Activated naive CD8-positive, alpha-beta T cell treated with anti-CD3 and anti-CD28 coated beads for 36 hours (primary cell): ENCODE results near the gene LRRC59. TPM values are rescaled to one million over a fixed set of nuclear protein-coding genes. Genes with fewer than 3 reads are reported as not detected.

Experiments
- DNase-seq: peaks from one replicate; pipeline ENCODE4 v3.0.0; 2021
- H3K27ac Mint-ChIP-seq: one replicate; pipeline ENCODE4 v1.8.0; 2022; ENCODE audit warnings: mild to moderate bottlenecking, moderate library complexity, mixed read lengths
- H3K27me3 Mint-ChIP-seq: one replicate; pipeline ENCODE4 v1.8.0; 2022; ENCODE audit warnings: mild to moderate bottlenecking, mixed read lengths
- H3K36me3 Mint-ChIP-seq: one replicate; pipeline ENCODE4 v1.8.0; 2021; ENCODE audit warnings: mild to moderate bottlenecking, mixed read lengths
- H3K4me1 Mint-ChIP-seq: one replicate; pipeline ENCODE4 v1.8.0; 2021; ENCODE audit warnings: mixed read lengths
- H3K4me3 Mint-ChIP-seq: one replicate; pipeline ENCODE4 v1.8.0; 2022; ENCODE audit warnings: mild to moderate bottlenecking, moderate library complexity, mixed read lengths
- H3K9me3 Mint-ChIP-seq: one replicate; pipeline ENCODE4 v1.8.0; 2022; ENCODE audit warnings: mixed read lengths
- total RNA-seq, 2 experiments: library from RNA; stranded (reverse); gene quantifications; one replicate each; pipeline ENCODE4 v1.2.3, GENCODE V29; 2021

LRRC59 gene
- total RNA-seq, 2 experiments from 2014 or later: 110 to 112 TPM

- Mint-ChIP-seq H3K27me3 (no peaks in the 10 kb centered on the region), H3K36me3 (peaks cover 14% of the 10 kb centered on the region), H3K9me3 (no peaks in the 10 kb centered on the region), H3K27ac (no peak overlapping the region), H3K4me1 (no peaks in the 10 kb centered on the region), H3K4me3 (no peak overlapping the region)
- no peak for DNase-seq
Observed at GRCh38 chr17:50380369-50381259, 16.7 kb downstream of the LRRC59 start.

GRCh38 chr17:50379351-50380132, 17.8 kb downstream of the LRRC59 start:
- no peaks in the 10 kb centered on the region for H3K27me3 Mint-ChIP-seq
- no peak overlapping the region for H3K27ac Mint-ChIP-seq
- DNase-seq: no peak
- H3K4me1 Mint-ChIP-seq: no peaks in the 10 kb centered on the region
- peaks cover 10% of the 10 kb centered on the region for H3K36me3 Mint-ChIP-seq
- H3K4me3 Mint-ChIP-seq: no peak overlapping the region
- no peaks in the 10 kb centered on the region for H3K9me3 Mint-ChIP-seq

- no peaks in the 10 kb centered on the region for H3K27me3 Mint-ChIP-seq
- no peaks in the 10 kb centered on the region for H3K9me3 Mint-ChIP-seq
- peaks cover 29% of the 10 kb centered on the region for H3K36me3 Mint-ChIP-seq
- H3K27ac Mint-ChIP-seq: no peak overlapping the region
- peaks cover 14% of the 10 kb centered on the region for H3K4me1 Mint-ChIP-seq
- no peak overlapping the region for H3K4me3 Mint-ChIP-seq
- no peak for DNase-seq
Observed at GRCh38 chr17:50375858-50376538, 21.3 kb downstream of the LRRC59 start.

GRCh38 chr17:50373705-50374104, 23.6 kb downstream of the LRRC59 start:
- DNase-seq: no peak
- peaks cover 17% of the 10 kb centered on the region for H3K4me1 Mint-ChIP-seq
- no peaks in the 10 kb centered on the region for H3K9me3 Mint-ChIP-seq
- peaks cover 21% of the 10 kb centered on the region for H3K36me3 Mint-ChIP-seq
- peak overlapping the region; percentile 100 for H3K27ac Mint-ChIP-seq
- peak overlapping the region; percentile 98 for H3K4me3 Mint-ChIP-seq
- H3K27me3 Mint-ChIP-seq: no peaks in the 10 kb centered on the region

- H3K36me3 Mint-ChIP-seq: peaks cover 26% of the 10 kb centered on the region
- peak within 1 kb of the TSS; percentile 98 for H3K4me3 Mint-ChIP-seq
Observed at GRCh38 chr17:50372758-50373556, 24.4 kb downstream of the LRRC59 start, which contains the start of the genes EME1 and MRPL27. TSS of gene EME1 (plus strand) at chr17:50373229. CDS start at chr17:50375209, 1,980 bp downstream. TSS of gene MRPL27 (minus strand) at chr17:50373184. CDS start at chr17:50373170, 14 bp downstream.

GRCh38 chr17:50372222-50372757, 25.0 kb downstream of the LRRC59 start:
- Mint-ChIP-seq H3K4me1 (peaks cover 17% of the 10 kb centered on the region), H3K4me3 (peak overlapping the region; percentile 98), H3K9me3 (no peaks in the 10 kb centered on the region), H3K27me3 (no peaks in the 10 kb centered on the region), H3K27ac (peak overlapping the region; percentile 100), H3K36me3 (peaks cover 28% of the 10 kb centered on the region)
- no peak for DNase-seq

More at GRCh38 chr17:50372758-50373556, 24.4 kb downstream of the LRRC59 start, which contains the start of the genes EME1 and MRPL27:
- DNase-seq: peak; percentile 84
- H3K9me3 Mint-ChIP-seq: no peaks in the 10 kb centered on the region
- peaks cover 17% of the 10 kb centered on the region for H3K4me1 Mint-ChIP-seq
- no peaks in the 10 kb centered on the region for H3K27me3 Mint-ChIP-seq
- peak within 1 kb of the TSS; percentile 100 for H3K27ac Mint-ChIP-seq

GRCh38 chr17:50371526-50371925, 25.8 kb downstream of the LRRC59 start:
- peaks cover 28% of the 10 kb centered on the region for H3K36me3 Mint-ChIP-seq
- H3K27ac Mint-ChIP-seq: peak overlapping the region; percentile 100
- H3K9me3 Mint-ChIP-seq: no peaks in the 10 kb centered on the region
- H3K4me3 Mint-ChIP-seq: peak overlapping the region; percentile 98
- DNase-seq: no peak
- peaks cover 17% of the 10 kb centered on the region for H3K4me1 Mint-ChIP-seq
- no peaks in the 10 kb centered on the region for H3K27me3 Mint-ChIP-seq

- H3K4me3 Mint-ChIP-seq: no peak overlapping the region
- no peak for DNase-seq
- H3K27ac Mint-ChIP-seq: no peak overlapping the region
- no peaks in the 10 kb centered on the region for H3K9me3 Mint-ChIP-seq
- H3K36me3 Mint-ChIP-seq: peaks cover 28% of the 10 kb centered on the region
- no peaks in the 10 kb centered on the region for H3K27me3 Mint-ChIP-seq
- H3K4me1 Mint-ChIP-seq: peaks cover 17% of the 10 kb centered on the region
Observed at GRCh38 chr17:50370052-50370451, 27.3 kb downstream of the LRRC59 start.

- peak overlapping the region; percentile 11 for H3K27ac Mint-ChIP-seq
- H3K36me3 Mint-ChIP-seq: peaks cover 20% of the 10 kb centered on the region
- DNase-seq: no peak
- H3K9me3 Mint-ChIP-seq: no peaks in the 10 kb centered on the region
- peaks cover 16% of the 10 kb centered on the region for H3K4me1 Mint-ChIP-seq
- H3K4me3 Mint-ChIP-seq: no peak overlapping the region
- no peaks in the 10 kb centered on the region for H3K27me3 Mint-ChIP-seq
Observed at GRCh38 chr17:50367401-50367800, 29.9 kb downstream of the LRRC59 start.

- Mint-ChIP-seq H3K4me3 (no peak overlapping the region), H3K27ac (no peak overlapping the region), H3K4me1 (peaks cover 16% of the 10 kb centered on the region), H3K9me3 (no peaks in the 10 kb centered on the region), H3K36me3 (peaks cover 9% of the 10 kb centered on the region), H3K27me3 (no peaks in the 10 kb centered on the region)
- DNase-seq: no peak
Observed at GRCh38 chr17:50365649-50366393, 31.5 kb downstream of the LRRC59 start.

- Mint-ChIP-seq H3K27ac (no peak overlapping the region), H3K4me1 (peaks cover 14% of the 10 kb centered on the region), H3K27me3 (no peaks in the 10 kb centered on the region), H3K36me3 (peaks cover 9% of the 10 kb centered on the region), H3K4me3 (no peak overlapping the region), H3K9me3 (no peaks in the 10 kb centered on the region)
- no peak for DNase-seq
Observed at GRCh38 chr17:50365165-50365564, 32.2 kb downstream of the LRRC59 start.

GRCh38 chr17:50364715-50365114, 32.6 kb downstream of the LRRC59 start:
- Mint-ChIP-seq H3K4me1 (peaks cover 14% of the 10 kb centered on the region), H3K36me3 (peaks cover 9% of the 10 kb centered on the region), H3K4me3 (no peak overlapping the region), H3K27ac (no peak overlapping the region), H3K9me3 (no peaks in the 10 kb centered on the region), H3K27me3 (no peaks in the 10 kb centered on the region)
- DNase-seq: no peak

GRCh38 chr17:50364061-50364458, 33.3 kb downstream of the LRRC59 start:
- H3K36me3 Mint-ChIP-seq: peaks cover 9% of the 10 kb centered on the region
- no peak overlapping the region for H3K4me3 Mint-ChIP-seq
- H3K27ac Mint-ChIP-seq: no peak overlapping the region
- no peak for DNase-seq
- no peaks in the 10 kb centered on the region for H3K9me3 Mint-ChIP-seq
- H3K4me1 Mint-ChIP-seq: peaks cover 14% of the 10 kb centered on the region
- H3K27me3 Mint-ChIP-seq: no peaks in the 10 kb centered on the region
